ENCODE data around the gene OBSCN.

OBSCN gene

DNA sequence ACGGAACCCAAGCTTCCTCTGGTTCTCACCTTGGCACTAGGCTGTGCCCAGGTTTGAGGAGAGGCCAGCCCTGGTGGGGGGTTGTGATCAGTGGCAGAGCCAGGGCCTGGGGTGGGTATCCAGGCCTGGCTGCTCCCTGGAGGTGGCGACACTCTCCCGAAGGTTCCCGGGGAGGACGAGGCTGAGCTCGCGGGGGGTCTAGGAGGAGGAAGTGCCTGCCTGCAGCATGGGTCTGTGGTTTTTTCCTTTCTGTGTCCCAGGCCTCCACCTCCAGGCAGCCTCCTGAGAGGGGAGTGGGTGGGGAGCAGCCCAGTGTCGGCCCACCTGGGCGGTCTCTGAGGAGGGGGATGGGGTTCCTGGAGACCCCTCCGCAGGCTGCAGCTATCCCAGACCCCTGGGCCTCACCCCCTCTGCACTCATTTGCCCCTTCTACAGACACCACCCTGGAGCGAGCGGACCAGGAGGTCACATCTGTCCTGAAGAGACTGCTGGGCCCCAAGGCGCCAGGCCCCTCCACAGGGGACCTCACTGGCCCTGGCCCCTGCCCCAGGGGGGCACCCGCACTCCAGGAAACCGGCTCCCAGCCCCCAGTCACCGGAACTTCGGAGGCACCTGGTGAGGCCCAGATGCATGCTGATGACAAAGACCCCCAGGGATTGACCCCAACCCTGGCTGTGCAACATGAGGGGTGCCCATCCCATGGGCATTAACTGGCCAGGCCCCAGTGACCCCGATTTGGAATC lies 154.5 kb downstream of the OBSCN start:
- DNase-seq = no peak

- DNase-seq = no peak
These were observed 155.1 kb downstream of the OBSCN start for GRCh38 chr1:228362884-228363450.

DNA sequence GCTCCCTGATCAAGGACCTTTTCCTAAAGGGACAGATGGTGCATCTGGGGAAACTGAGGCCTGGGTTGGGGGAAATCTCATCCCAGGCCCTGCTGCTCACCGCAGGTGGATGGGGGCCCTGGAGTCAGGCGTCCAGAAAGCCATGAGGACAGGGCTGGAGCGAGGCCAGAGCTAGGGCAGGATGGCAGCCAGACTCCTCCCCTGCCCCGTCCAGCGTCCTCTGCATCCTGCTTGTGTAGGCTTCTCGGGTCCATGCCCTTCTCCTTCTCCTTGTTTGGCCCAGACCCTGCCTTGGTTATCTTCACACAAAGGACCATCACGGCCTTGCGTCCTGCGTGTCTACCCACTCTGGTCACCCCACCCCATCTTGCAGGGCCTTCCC lies 155.8 kb downstream of the OBSCN start:
- DNase-seq = no peak

DNA sequence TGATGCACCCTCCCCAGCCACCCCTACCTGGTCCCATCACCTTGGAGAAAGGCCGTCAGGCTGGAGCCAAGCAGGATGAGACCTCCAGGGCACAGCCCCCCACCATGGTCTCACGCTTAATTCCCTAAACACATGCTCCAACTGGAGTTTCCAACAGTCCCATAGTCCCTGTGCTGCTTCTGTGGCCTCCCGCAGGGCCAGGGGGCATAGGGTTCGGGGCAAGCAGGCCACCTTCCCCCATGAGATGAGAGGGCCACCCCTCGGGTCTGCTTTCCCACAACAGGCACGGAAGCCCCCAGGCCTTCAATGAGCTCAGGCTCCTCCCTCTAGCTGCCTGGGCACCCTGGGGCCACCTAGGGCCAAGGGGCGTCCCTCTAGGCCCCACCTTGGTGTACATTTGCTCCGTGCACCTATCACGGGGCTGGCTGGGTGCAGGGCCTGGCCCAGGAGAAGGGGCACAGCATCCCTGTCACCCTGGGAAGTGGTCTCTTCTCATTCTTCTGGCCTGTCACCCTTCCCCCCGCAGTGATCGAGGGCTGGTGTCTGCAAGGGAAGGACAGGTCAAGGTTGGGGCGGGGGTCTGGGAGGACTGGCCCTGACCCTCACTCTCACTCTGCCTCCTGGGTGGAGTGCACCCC lies 156.3 kb downstream of the OBSCN start:
- no peak for DNase-seq

GRCh38 chr1:228364706-228365213 lies 156.9 kb downstream of the OBSCN start:
- DNase-seq = no peak

DNA sequence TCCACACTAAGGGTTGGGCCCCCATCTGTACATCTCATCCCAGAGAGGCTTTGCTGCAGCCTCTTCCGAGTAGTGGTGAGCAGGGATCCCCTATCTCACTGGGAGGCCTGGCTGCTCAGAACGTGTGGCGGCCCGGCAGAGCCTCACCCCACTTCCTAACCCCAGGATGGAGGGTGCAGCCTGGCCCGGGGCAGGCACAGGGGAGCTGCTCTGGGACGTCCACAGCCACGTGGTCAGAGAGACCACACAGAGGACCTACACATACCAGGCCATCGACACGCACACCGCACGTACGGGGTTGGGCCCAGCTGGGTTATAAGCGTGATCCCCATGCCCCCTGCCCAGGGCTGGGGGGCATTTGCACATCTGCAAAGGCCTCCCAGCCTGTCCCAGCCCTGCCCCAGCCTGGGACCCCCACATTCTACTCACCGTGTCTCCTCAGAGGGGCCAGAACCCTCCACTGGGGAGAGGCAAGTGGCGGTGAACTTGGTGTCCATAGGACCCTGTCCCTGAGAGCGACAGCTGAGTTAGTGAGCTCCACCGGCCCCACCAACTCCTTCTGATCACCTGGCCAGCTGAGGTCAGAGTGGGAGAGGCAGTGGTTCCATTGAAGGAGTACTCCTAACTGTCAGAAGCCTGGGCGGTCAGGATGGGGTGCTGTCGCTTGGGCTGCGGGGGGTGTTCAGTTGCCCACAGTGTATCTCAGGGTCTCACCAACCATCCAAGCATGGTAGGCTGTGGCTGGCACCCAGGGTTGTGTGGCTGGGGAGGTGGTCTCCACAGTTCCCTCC lies 157.6 kb downstream of the OBSCN start:
- no peak for DNase-seq

DNA sequence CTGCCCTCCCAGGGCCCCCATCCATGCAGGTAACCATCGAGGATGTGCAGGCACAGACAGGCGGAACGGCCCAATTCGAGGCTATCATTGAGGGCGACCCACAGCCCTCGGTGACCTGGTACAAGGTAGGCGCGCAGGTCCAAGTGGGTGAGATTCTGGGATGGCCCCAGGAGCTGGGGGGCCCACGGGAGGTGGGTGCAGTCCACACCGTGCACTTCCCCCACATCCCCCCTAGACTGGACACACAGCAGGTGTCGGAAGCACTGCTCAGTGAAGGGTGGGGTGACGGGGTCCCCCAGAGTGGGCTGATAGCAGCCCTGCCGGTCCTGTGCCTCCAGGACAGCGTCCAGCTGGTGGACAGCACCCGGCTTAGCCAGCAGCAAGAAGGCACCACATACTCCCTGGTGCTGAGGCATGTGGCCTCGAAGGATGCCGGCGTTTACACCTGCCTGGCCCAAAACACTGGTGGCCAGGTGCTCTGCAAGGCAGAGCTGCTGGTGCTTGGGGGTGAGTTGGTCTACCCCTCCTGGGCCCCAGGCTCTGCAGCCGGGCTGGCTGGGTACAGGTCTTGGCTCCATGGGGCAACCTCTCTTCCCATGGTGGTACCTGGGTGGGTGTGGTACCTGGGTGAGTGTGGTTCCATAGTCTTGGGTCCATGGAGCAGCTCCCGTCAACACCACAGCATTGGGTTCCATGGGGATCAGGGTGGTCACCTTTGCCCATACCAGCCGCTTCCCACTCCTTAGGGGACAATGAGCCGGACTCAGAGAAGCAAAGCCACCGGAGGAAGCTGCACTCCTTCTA lies 158.4 kb downstream of the OBSCN start:
- no peak for DNase-seq

- DNase-seq = peak; percentile 13
These were observed 159.3 kb downstream of the OBSCN start for GRCh38 chr1:228366866-228367741.

GRCh38 chr1:228367798-228368791 lies 160.3 kb downstream of the OBSCN start:
- DNase-seq = peak; percentile 12

DNA sequence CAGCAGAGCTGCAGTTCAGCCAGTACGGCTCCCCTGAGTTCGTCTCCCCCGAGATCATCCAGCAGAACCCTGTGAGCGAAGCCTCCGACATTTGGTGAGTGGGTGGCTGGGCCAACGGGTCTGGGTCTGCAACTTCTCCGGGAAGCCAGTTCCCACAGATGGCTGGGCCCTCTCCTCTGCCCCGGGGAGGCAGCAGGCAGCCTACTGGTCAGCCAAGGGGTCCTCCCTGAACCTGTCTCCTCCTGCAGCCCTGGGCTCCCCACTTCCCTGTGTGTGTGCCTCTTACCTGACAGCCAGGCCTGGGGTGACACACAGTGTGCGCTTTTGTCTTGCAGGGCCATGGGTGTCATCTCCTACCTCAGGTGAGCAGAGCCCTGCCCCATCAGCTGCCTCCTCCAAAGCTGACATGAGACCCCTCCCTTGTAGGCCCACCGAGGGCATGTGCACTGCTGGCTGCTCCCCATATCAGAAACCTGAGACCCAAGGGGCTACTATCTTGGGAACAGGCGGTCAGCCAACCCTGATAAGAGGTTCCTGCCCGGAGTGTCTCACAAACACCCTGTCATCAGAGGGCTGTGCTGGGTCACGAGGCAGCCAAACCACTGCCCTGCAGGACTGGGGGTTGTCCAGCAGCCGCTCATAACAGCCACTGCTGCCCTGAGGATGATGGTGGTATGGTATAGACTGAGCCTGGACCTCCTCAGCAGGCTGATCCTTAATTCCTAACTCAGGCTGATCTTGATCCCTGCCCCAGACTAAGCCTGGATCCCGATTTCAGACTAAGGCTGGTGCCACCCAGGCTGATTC lies 161.2 kb downstream of the OBSCN start:
- DNase-seq = peak; percentile 12

- DNase-seq = no peak
These were observed 162.0 kb downstream of the OBSCN start for GRCh38 chr1:228369608-228370438.

DNA sequence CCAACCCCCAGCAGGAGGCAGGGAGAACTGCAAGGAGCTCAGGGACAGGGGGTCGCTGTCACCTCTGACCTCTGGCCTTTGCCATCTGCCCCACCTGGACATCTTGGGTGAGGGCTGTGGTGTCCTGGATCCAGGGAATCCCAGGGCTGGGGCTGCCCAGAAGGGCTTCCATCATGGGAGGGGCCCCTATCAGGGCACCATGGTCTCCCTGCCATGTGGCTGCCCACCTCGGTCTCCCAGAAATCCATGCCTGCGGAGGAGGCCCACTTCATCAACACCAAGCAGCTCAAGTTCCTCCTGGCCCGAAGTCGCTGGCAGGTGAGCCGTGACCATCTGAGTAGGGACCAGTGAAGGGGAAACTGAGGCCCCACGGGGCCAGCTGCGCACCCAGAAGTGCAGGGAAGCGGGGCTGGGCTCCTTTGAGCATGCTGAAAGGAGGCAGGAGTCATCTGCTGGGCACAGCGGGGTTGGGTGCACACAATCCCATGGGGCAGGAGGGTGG lies 162.6 kb downstream of the OBSCN start:
- no peak for DNase-seq

GRCh38 chr1:228370941-228371740 lies 163.3 kb downstream of the OBSCN start:
- no peak for DNase-seq

GRCh38 chr1:228371741-228372182 lies 163.9 kb downstream of the OBSCN start:
- no peak for DNase-seq

DNA sequence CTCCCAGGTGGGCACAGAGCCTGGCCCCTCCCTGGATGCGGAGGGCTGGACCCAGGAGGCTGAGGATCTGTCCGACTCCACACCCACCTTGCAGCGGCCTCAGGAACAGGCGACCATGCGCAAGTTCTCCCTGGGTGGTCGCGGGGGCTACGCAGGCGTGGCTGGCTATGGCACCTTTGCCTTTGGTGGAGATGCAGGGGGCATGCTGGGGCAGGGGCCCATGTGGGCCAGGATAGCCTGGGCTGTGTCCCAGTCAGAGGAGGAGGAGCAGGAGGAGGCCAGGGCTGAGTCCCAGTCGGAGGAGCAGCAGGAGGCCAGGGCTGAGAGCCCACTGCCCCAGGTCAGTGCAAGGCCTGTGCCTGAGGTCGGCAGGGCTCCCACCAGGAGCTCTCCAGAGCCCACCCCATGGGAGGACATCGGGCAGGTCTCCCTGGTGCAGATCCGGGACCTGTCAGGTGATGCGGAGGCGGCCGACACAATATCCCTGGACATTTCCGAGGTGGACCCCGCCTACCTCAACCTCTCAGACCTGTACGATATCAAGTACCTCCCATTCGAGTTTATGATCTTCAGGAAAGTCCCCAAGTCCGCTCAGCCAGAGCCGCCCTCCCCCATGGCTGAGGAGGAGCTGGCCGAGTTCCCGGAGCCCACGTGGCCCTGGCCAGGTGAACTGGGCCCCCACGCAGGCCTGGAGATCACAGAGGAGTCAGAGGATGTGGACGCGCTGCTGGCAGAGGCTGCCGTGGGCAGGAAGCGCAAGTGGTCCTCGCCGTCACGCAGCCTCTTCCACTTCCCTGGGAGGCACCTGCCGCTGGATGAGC lies 164.5 kb downstream of the OBSCN start:
- no peak for DNase-seq

DNA sequence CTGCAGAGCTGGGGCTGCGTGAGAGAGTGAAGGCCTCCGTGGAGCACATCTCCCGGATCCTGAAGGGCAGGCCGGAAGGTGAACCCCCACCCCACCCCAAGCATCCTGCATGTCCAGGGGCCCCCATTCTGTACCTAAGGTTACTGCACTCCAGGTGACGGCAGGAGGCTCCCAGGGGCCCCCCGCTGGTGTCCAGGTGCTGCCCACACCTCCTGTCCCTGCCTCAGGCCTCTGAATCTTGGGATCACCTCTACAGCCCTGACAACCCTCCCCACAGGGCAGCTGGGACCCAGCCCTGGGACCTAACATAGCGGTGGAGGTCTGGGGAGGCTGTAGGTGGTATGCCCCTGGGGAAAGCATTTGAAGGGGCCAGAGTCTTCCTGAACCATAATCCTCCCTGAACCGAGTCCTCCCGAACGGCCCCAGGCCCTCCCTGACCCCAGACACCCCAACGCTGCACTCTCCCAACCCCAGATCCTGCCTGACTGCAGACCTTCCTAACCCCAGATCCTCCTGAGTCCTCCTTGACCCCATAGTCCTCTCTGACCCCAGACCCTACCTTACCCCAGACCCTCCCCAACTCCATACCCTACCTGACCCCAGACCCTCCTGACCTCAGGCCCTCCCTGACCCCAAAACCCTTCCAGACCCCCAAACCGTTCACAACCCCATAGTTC lies 165.3 kb downstream of the OBSCN start:
- DNase-seq = no peak

All from activated CD8-positive, alpha-beta memory T cell treated with anti-CD3 and anti-CD28 coated beads, Interleukin-2, amount 50 U/mL, for 4 hours (primary cell).